Osteocyte (in vitro differentiated cells): ENCODE measurements around the gene SHISA9. TPM values are rescaled to one million over a fixed set of nuclear protein-coding genes. Genes with fewer than 3 reads are reported as not detected.

ENCODE experiments used
- DNase-seq: peaks from one replicate; pipeline ENCODE4 v3.0.0; 2021; ENCODE audit warnings: mixed read lengths; ENCODE audit not compliant: unreplicated experiment; ENCODE audit errors: extremely low spot score
- H3K27ac Mint-ChIP-seq: one replicate; pipeline ENCODE4 v1.8.0; 2021; ENCODE audit warnings: mild to moderate bottlenecking, mixed read lengths; ENCODE audit not compliant: unreplicated experiment
- H3K27me3 Mint-ChIP-seq: one replicate; pipeline ENCODE4 v1.8.0; 2021; ENCODE audit warnings: mixed read lengths; ENCODE audit not compliant: unreplicated experiment
- H3K36me3 Mint-ChIP-seq: one replicate; pipeline ENCODE4 v1.8.0; 2021; ENCODE audit warnings: mixed read lengths; ENCODE audit not compliant: unreplicated experiment
- H3K4me1 Mint-ChIP-seq: one replicate; pipeline ENCODE4 v1.8.0; 2021; ENCODE audit warnings: mixed read lengths; ENCODE audit not compliant: unreplicated experiment
- H3K4me3 Mint-ChIP-seq: one replicate; pipeline ENCODE4 v1.8.0; 2021; ENCODE audit warnings: mild to moderate bottlenecking, moderate library complexity, mixed read lengths; ENCODE audit not compliant: unreplicated experiment
- H3K9me3 Mint-ChIP-seq: one replicate; pipeline ENCODE4 v1.8.0; 2021; ENCODE audit warnings: mixed read lengths; ENCODE audit not compliant: unreplicated experiment
- total RNA-seq: library from RNA; stranded (reverse); gene quantifications from 2 replicates; pipeline ENCODE4 v1.2.1, GENCODE V29; 2021
- TF ChIP-seq, protein P1 (sequence below): fragments of 200-600 bp; sonication (generic); IDR thresholded peaks from 2 replicates; pipeline ENCODE4 v1.5.0; 2021; ENCODE audit warnings: antibody characterized with exemption, mild to moderate bottlenecking, moderate library complexity

The SHISA9 gene
- total RNA-seq, 1 donor from 2014 or later: not detected

- Mint-ChIP-seq H3K36me3 (no peaks in the 10 kb centered on the region), H3K4me3 (no peak overlapping the region), H3K9me3 (peaks cover 38% of the 10 kb centered on the region), H3K4me1 (no peaks in the 10 kb centered on the region), H3K27me3 (no peaks in the 10 kb centered on the region), H3K27ac (no peak overlapping the region)
- DNase-seq: no peak
- TF ChIP-seq, protein P1, sequence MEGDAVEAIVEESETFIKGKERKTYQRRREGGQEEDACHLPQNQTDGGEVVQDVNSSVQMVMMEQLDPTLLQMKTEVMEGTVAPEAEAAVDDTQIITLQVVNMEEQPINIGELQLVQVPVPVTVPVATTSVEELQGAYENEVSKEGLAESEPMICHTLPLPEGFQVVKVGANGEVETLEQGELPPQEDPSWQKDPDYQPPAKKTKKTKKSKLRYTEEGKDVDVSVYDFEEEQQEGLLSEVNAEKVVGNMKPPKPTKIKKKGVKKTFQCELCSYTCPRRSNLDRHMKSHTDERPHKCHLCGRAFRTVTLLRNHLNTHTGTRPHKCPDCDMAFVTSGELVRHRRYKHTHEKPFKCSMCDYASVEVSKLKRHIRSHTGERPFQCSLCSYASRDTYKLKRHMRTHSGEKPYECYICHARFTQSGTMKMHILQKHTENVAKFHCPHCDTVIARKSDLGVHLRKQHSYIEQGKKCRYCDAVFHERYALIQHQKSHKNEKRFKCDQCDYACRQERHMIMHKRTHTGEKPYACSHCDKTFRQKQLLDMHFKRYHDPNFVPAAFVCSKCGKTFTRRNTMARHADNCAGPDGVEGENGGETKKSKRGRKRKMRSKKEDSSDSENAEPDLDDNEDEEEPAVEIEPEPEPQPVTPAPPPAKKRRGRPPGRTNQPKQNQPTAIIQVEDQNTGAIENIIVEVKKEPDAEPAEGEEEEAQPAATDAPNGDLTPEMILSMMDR: no peak
Measured at GRCh38 chr16:13269359-13269758, 368.0 kb downstream of the SHISA9 start.

DNA sequence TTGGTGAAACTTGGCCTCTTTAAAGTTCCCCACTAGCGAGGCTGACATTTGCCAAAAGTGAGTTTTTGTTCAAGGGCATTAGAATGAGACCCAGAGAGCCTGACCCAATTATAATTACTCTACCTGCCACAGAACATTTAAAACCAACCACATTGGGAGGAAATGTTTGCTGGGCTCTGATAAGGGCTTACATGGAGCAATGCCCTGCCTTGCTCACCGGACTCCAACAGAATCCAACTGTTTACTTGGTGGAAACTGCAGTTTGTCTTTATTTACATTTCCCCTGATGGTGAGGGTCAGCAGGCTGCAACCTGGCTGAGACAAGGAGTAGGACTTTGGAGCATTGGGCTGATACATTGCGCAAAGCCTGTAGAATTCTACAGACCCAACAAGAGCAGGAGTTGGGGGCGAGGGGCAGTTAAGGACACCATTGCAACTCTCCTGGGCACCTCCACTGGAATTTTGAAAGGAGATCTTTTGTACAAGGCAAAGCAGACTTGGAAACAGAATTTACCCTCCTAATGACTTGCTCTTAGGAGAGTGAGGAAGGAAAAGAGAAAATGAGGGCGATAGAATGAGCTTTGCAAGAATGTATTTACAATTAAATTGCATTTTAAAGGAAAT, 368.6 kb downstream of the SHISA9 start:
- Mint-ChIP-seq H3K4me1 (no peaks in the 10 kb centered on the region), H3K27ac (no peak overlapping the region), H3K27me3 (no peaks in the 10 kb centered on the region), H3K4me3 (no peak overlapping the region), H3K9me3 (peaks cover 40% of the 10 kb centered on the region), H3K36me3 (no peaks in the 10 kb centered on the region)
- TF ChIP-seq, protein P1: no peak
- DNase-seq: no peak

DNA sequence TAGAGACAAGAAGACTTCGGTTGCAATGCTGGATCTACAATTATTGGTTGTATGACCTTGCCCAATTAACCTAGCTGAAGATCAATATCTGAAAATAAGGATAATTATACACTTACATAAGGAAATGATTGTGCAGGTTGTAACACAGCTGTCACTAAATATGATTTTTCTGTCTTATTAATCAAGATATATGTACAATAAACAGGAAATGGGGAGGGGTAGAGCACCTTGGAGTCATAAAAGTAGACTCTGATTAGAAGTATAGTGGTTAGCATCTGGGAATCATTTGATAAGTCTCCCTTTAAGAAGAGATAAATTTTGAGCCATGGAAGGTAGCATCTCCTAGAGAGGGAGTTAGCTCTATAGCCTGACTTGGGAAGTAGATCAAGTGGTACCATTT, 369.2 kb downstream of the SHISA9 start:
- Mint-ChIP-seq H3K36me3 (no peaks in the 10 kb centered on the region), H3K27ac (no peak overlapping the region), H3K4me3 (no peak overlapping the region), H3K27me3 (no peaks in the 10 kb centered on the region), H3K4me1 (no peaks in the 10 kb centered on the region), H3K9me3 (peaks cover 40% of the 10 kb centered on the region)
- TF ChIP-seq, protein P1: no peak
- DNase-seq: no peak

DNA sequence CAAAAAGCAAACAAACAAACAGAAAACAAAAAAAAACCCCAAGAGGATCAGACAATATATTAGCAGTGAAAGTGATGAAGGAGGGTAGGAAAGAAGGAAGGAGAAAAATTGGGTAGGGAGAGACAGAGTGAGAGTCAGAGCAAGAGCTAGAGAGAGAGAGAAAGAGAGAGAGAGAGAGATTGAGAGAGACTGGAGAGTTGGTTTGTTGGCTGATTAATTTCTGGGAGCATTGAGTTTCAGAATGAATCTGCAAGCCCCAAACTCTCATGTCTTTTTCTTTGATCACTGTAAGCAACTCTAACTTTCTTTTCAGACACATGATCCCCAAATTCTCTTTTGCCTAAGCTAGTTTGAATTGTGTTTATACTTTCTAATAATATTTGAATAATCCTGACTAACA, 388.1 kb downstream of the SHISA9 start:
- no peak for DNase-seq
- H3K9me3 Mint-ChIP-seq: peaks cover 55% of the 10 kb centered on the region
- no peaks in the 10 kb centered on the region for H3K27me3 Mint-ChIP-seq
- TF ChIP-seq, protein P1: no peak
- H3K4me3 Mint-ChIP-seq: no peak overlapping the region
- H3K27ac Mint-ChIP-seq: no peak overlapping the region
- H3K36me3 Mint-ChIP-seq: no peaks in the 10 kb centered on the region
- H3K4me1 Mint-ChIP-seq: no peaks in the 10 kb centered on the region

Other genes with a start within 250 kb of the SHISA9 start
- 17.8 and 18.2 TPM in 2 replicates for gene CPPED1, start 97.7 kb upstream of the SHISA9 start, total RNA-seq